Ovary (tissue), 3 donors: ENCODE measurements around the gene ADGRG1.
A peak's percentile ranks its signal among the peaks of the same experiment; 100 is the strongest.

Experiments used
- CTCF ChIP-seq, 3 donors: fragments of 450-650 bp in 2 of 3; fragments of 200-600 bp in 1 of 3; IDR thresholded peaks; one replicate each; pipeline versions ENCODE4 v1.5.1 to v1.8.0; 2016 to 2022; ENCODE audit warnings: antibody characterized with exemption in 3 of 3, mild to moderate bottlenecking in 1 of 3
- EP300 ChIP-seq: sonication (generic); formaldehyde crosslinking; IDR thresholded peaks from one replicate; pipeline ENCODE4 v1.6.1; 2017; ENCODE audit warnings: antibody characterized with exemption
- donor health status: DM: no; HTN: no; CAD: no.

- peak in 2 of 3 donors; percentile 59 to 71 for TF ChIP-seq CTCF (IDR thresholded peaks at IDR 0.05)
- TF ChIP-seq EP300 = no peak
Measured at GRCh38 chr16:57648581-57649442, 20.4 kb downstream of the ADGRG1 start.
